WI38 (cell line): ENCODE results near the gene EXOSC3.
"Not testable (repeated sequence)": the region's sequence is repeated elsewhere in the genome, so short reads cannot be mapped to it uniquely, and the experiment has no call there.

Experiments used
- H3K4me3 ChIP-seq: 2 replicates; pipeline ENCODE4 v1.5.1; 2011; ENCODE audit warnings: low read depth, mild to moderate bottlenecking, control low read depth, low read length
- TF ChIP-seq, protein P1 (sequence below): IDR thresholded peaks from 2 replicates; pipeline ENCODE4 v1.5.1; 2012; ENCODE audit warnings: low read depth, mild to moderate bottlenecking, control low read depth, low read length

EXOSC3 gene

DNA sequence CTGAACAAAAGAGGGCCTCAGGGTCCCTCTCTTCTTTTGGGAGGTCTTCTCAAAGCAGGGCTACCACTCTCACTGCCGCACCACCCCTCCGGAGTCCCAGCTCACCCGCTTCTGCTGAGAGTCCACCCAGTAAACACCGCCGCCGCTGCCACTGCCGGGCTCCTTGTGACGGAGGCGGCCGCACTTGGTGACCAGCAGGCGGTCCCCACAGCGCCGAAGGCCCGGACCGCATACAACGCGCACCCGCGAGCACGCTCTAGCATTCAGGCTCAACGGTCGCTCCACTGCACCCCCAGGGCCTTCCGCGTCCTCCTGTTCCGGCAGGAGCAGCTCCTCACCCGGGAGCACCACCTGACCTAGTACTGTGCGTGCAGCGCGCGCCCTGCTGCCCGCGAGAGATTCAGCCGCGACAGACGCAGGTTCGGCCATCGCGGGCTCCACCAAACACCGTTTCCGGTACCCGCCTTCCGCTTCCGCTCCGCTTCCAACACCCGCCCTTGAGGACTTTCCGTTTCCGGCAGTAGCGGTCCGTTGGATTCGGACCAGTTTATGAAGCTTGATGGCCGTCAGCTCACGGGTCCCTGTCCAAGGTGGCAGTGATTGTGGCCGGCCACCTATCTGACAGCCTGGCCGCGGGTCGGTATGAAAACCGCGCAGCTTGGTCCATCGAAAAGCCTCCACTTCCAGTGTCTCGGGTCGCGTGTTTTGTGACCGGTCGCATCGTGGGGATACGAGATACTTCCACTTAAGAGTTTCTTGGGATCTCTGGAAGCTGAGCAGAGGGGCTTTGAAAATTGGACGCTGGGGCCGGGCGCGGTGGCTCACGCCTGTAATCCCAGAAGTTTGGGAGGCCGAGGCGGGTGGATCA, at the start of gene EXOSC3:
Gene EXOSC3 (minus strand): TSS at position 449 of the 868 bp plus-strand sequence. CDS start 20 bp downstream, at position 429.
- TF ChIP-seq, protein P1, sequence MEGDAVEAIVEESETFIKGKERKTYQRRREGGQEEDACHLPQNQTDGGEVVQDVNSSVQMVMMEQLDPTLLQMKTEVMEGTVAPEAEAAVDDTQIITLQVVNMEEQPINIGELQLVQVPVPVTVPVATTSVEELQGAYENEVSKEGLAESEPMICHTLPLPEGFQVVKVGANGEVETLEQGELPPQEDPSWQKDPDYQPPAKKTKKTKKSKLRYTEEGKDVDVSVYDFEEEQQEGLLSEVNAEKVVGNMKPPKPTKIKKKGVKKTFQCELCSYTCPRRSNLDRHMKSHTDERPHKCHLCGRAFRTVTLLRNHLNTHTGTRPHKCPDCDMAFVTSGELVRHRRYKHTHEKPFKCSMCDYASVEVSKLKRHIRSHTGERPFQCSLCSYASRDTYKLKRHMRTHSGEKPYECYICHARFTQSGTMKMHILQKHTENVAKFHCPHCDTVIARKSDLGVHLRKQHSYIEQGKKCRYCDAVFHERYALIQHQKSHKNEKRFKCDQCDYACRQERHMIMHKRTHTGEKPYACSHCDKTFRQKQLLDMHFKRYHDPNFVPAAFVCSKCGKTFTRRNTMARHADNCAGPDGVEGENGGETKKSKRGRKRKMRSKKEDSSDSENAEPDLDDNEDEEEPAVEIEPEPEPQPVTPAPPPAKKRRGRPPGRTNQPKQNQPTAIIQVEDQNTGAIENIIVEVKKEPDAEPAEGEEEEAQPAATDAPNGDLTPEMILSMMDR, result no peak
- H3K4me3 ChIP-seq, result peak within 1 kb of the TSS; percentile 84

DNA sequence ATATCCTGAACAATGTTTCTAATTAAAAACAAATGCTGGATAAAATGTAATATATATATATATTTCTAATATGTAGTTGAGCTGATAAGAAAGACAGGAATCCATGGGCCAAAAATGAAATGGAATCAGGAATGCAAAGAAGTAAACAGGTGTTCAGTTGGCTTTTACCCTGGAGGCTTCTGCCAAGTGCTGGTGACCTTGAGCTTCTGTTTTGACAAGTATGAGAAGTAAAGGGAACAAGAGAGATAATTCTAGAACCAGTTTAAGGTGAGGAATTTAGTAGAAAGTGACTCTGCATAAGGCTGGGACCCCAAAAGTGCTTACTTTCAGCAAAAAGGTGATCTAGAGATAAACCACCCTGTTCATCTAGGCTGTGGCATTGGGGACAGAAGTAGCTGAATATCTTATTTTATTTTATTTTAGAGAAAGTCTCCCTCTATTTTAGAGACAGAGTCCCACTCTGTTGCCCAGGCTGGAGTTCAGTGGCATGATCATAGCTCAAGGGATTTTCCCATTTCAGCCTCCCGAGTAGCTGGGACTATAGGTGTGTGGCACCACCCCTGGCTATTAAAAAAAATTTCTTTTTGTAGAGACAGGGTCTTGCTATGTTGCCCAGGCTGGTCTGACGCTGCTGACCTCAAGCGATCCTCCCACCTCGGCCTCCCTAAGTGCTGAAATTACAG, 42.8 kb upstream of the EXOSC3 start:
- TF ChIP-seq, protein P1, result no peak
- no peak overlapping the region for H3K4me3 ChIP-seq

DNA sequence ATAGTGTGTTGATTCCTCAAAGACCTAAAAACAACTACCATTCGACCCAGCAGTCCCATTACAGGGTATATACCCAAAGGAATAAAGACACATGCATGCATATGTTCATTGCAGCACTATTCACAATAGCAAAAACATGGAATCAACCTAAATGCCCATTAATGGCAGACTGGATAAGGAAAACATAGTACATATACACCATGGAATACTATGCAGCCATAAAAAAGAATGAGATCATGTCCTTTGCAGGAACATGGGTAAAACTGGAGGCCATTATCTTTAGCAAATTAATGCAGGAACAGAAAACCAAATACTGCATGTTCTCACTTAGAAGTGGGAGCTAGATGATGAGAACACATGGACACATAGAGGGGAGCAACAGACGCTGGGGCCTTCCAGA, 40.3 kb upstream of the EXOSC3 start:
- H3K4me3 ChIP-seq, result not testable (repeated sequence)

DNA sequence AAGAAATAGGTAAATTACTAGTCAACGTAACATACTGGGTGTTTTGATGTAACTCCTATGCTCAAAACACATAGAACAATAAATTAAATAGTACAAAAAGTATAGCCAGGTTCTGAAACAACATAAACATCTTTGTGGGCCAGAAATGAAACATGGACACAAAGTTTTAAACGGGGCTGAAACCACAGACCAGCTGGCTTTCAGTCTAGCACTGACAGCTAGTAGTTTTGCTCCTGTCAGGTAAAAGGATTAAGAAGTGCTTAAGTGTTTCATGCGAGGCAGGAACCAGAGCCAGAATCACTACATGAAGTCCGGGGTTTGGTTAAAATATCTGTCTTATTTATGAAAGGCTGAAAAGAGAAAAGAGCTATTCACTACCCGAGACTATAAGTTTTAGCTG, 35.3 kb upstream of the EXOSC3 start:
- no peak overlapping the region for H3K4me3 ChIP-seq
- TF ChIP-seq, protein P1, result no peak

DNA sequence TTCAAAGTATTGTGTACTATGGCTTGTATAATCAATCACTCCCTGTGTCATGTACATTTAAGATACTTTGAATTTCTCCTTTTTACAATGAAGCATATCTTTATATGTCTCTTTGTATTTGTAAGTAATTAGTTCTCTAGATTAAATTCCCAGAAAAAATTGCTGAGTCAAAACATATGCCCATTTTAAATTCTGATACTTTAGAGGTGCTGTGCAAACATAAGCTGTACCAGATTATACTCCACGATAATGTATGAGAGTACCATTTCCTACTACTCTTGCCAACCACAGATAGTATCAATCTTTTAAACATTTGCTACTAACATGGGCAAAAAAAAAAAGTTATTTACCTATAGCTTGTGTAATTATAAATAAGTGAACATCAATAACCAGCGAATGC, 34.0 kb upstream of the EXOSC3 start:
- no peak overlapping the region for H3K4me3 ChIP-seq
- TF ChIP-seq, protein P1, result no peak

DNA sequence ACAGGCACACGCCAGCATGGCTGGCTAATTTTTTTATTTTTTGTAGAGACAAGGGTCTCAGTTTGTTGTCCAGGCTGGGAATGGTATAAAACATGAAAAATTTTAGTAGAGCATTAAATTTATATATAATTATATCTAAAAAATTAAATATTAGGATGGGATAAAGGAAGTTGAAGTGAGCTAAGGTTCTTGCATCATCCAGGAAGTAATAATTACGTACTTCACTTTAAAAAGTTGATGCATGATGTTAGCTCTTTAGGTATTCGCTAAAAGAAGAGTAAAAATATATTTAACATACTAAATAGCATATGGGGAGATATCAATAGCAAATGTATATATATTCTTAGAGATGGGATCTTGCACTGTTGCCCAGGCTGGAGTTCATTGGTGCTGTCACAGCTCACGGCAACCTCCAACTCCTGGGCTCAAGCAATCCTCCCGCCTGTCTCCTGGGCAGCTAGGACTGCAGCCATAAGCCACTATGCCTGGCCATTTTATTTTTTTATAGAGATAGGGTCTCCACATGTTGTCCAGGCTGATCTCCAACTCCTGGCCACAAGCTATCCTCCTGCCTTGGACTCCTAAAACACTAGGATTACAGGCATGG, 28.0 kb upstream of the EXOSC3 start:
- TF ChIP-seq, protein P1, result no peak
- no peak overlapping the region for H3K4me3 ChIP-seq

DNA sequence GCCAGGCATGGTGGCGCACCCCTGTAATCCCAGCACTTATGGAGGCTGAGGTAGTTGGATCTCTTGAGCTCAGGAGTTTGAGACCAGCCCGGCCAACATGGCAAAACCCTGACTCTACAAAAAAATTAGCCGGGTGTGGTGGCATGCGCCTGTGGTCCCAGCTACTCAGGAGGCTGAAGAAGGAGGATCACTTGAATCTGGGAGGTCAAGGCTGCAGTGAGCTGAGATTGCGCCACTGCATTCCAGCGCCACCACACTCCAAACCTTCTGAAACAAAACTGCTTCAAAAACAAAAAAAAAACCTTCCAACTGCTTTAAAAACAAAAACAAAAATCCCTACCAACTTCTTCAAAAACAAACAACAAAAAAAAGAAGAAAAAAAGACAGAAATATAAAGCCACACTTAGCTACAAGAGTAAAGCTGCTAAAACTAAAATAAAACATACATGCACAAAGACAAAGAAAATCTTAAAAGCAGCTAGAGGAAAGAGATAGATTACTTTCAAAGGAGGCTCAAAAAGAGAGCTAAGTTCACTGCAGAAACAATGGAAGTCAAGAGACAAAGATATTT, 27.1 kb upstream of the EXOSC3 start:
- TF ChIP-seq, protein P1, result no peak
- no peak overlapping the region for H3K4me3 ChIP-seq

DNA sequence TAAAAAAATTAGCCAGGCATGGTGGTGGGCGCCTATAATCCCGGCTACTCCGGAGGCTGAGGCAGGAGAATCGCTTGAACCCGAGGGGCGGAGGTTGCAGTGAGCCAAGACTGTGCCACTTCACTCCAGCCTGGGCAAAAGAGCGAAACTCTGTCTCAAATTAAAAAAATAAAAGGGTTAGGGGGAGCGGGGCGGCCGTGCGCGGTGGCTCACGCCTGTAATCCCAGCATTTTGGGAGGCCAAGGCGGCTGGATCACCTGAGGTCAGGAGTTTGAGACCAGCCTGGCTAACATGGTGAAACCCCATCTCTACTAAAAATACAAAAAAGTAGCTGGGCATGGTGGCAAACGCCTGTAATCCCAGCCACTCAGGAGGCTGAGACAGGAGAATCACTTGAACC, 24.8 kb upstream of the EXOSC3 start:
- H3K4me3 ChIP-seq, result not testable (repeated sequence)
